H1 (cell line): ENCODE data around the gene TCEANC2. TPM values are rescaled to one million over a fixed set of nuclear protein-coding genes. Genes with fewer than 3 reads are reported as not detected.

ENCODE experiments used
- CTCF ChIA-PET: fragments of 300-600 bp; sonication (Branson Sonifier 250); formaldehyde crosslinking; loops from one replicate; lab custom pipeline; 2021; ENCODE audit not compliant: partially characterized antibody; lab: Charles Lee
- POLR2A ChIA-PET: fragments of 300-600 bp; sonication (Branson Sonifier 250); formaldehyde crosslinking; loops from one replicate; lab custom pipeline; 2021; ENCODE audit warnings: inconsistent platforms; ENCODE audit not compliant: partially characterized antibody; lab: Charles Lee
- DNase-seq, 2 experiments: peaks; one replicate each; pipeline versions ENCODE4 v3.0.0 to v3.0.0-alpha.2; 2010 to 2022; ENCODE audit warnings: low spot score in 2 of 2, low read depth in 1 of 2, mixed read lengths in 1 of 2
- FAIRE-seq: peaks from 2 replicates; lab custom pipeline; 2011; peaks lifted over from hg19 to GRCh38; lab: Jason Lieb, UNC
- H2AFZ ChIP-seq: 2 replicates; pipeline ENCODE4 v1.8.1; 2012; ENCODE audit warnings: low read length, inconsistent platforms
- H2AK5ac ChIP-seq: 2 replicates; pipeline ENCODE4 v1.6.1; 2013; ENCODE audit warnings: low read depth, low read length
- H2BK120ac ChIP-seq: replicated peaks from 2 replicates; pipeline ENCODE3; 2013; ENCODE audit warnings: low read depth, low read length, inconsistent platforms
- H2BK12ac ChIP-seq: 2 replicates; pipeline ENCODE4 v1.6.1; 2013; ENCODE audit warnings: low read depth, low read length
- H2BK15ac ChIP-seq: 2 replicates; pipeline ENCODE4 v1.6.1; 2013; ENCODE audit warnings: low read length
- H2BK20ac ChIP-seq: 2 replicates; pipeline ENCODE4 v1.6.1; 2013; ENCODE audit warnings: low read length
- H2BK5ac ChIP-seq: 2 replicates; pipeline ENCODE4 v1.6.1; 2013; ENCODE audit warnings: low read depth, low read length
- H3K14ac ChIP-seq: 2 replicates; pipeline ENCODE4 v1.6.1; 2013; ENCODE audit warnings: inconsistent platforms; ENCODE audit not compliant: insufficient read length
- H3K18ac ChIP-seq: 2 replicates; pipeline ENCODE4 v1.6.1; 2013; ENCODE audit warnings: low read length; ENCODE audit errors: extremely low read depth
- H3K23ac ChIP-seq: 2 replicates; pipeline ENCODE4 v1.6.1; 2013; ENCODE audit warnings: inconsistent platforms; ENCODE audit not compliant: insufficient read length
- H3K23me2 ChIP-seq: 2 replicates; pipeline ENCODE4 v1.6.1; 2013; ENCODE audit warnings: low read depth, low read length
- H3K27ac ChIP-seq: 2 replicates; pipeline ENCODE4 v1.6.1; 2011; ENCODE audit warnings: low read depth, low read length, inconsistent platforms
- H3K27me3 ChIP-seq, 4 experiments: replicated peaks in 1 of 4; 1 replicate in 1 of 4; 2 replicates in 3 of 4; pipeline versions ENCODE4 v1.6.1 to v1.8.1; 2011 to 2013; ENCODE audit warnings: low read length in 3 of 4, mild to moderate bottlenecking in 3 of 4, inconsistent platforms in 2 of 4, mixed read lengths in 2 of 4, moderate library complexity in 1 of 4; ENCODE audit not compliant: control insufficient read depth in 3 of 4, insufficient read depth in 3 of 4; ENCODE audit errors: extremely low read depth in 1 of 4
- H3K36me3 ChIP-seq, 4 experiments: 2 replicates each; pipeline versions ENCODE4 v1.6.1 to v1.8.1; 2011 to 2013; ENCODE audit warnings: mild to moderate bottlenecking in 4 of 4, low read length in 3 of 4, moderate library complexity in 2 of 4, control low read depth in 1 of 4, inconsistent platforms in 1 of 4; ENCODE audit not compliant: insufficient read depth in 4 of 4, control insufficient read depth in 2 of 4
- H3K4ac ChIP-seq: replicated peaks from 2 replicates; pipeline ENCODE3; 2013; ENCODE audit warnings: low read length, low read depth, mixed read lengths, inconsistent platforms; ENCODE audit not compliant: insufficient read length
- H3K4me1 ChIP-seq, 4 experiments: replicated peaks in 1 of 4; 1 replicate in 1 of 4; 2 replicates in 3 of 4; pipeline versions ENCODE4 v1.6.1 to v1.8.1; 2011 to 2013; ENCODE audit warnings: low read length in 3 of 4, inconsistent platforms in 2 of 4, mixed read lengths in 1 of 4; ENCODE audit not compliant: insufficient read depth in 4 of 4, control insufficient read depth in 3 of 4
- H3K4me2 ChIP-seq, 2 experiments: 2 replicates each; pipeline versions ENCODE4 v1.6.1 to v1.8.1; 2011 to 2013; ENCODE audit warnings: low read depth in 2 of 2, low read length in 2 of 2, control low read depth in 1 of 2, inconsistent platforms in 1 of 2, mild to moderate bottlenecking in 1 of 2; ENCODE audit not compliant: insufficient read depth in 1 of 2
- H3K4me3 ChIP-seq, 4 experiments: fragments of 200-600, 300-600 bp in 1 of 4; sonication (generic), shearing (Covaris generic), sonication (Bioruptor Twin) in 1 of 4; 2 replicates each; pipeline versions ENCODE4 v1.5.1 to v1.8.1; 2011 to 2016; ENCODE audit warnings: low read length in 4 of 4, low read depth in 3 of 4, control low read depth in 2 of 4, inconsistent platforms in 2 of 4, mild to moderate bottlenecking in 2 of 4, mixed read lengths in 1 of 4, moderate library complexity in 1 of 4; ENCODE audit not compliant: insufficient read depth in 2 of 4; ENCODE audit errors: extremely low read depth in 1 of 4
- H3K56ac ChIP-seq: replicated peaks from 2 replicates; pipeline ENCODE3; 2013; ENCODE audit warnings: low read depth, mild to moderate bottlenecking, mixed read lengths, low read length, inconsistent platforms; ENCODE audit not compliant: insufficient read length
- H3K79me1 ChIP-seq: 2 replicates; pipeline ENCODE4 v1.6.1; 2013; ENCODE audit warnings: low read depth, low read length, control low read depth
- H3K79me2 ChIP-seq, 2 experiments: 2 replicates each; pipeline versions ENCODE4 v1.6.1 to v1.8.1; 2012 to 2013; ENCODE audit warnings: low read length in 2 of 2, mild to moderate bottlenecking in 2 of 2, inconsistent platforms in 1 of 2; ENCODE audit not compliant: insufficient read depth in 2 of 2, control insufficient read depth in 1 of 2
- H3K9ac ChIP-seq, 4 experiments: replicated peaks in 1 of 4; 1 replicate in 1 of 4; 2 replicates in 3 of 4; pipeline versions ENCODE4 v1.6.1 to v1.8.1; 2011 to 2013; ENCODE audit warnings: low read depth in 3 of 4, low read length in 3 of 4, control low read depth in 2 of 4, mild to moderate bottlenecking in 2 of 4, moderate library complexity in 2 of 4, inconsistent platforms in 1 of 4; ENCODE audit errors: extremely low read depth in 1 of 4
- H3K9me3 ChIP-seq, 2 experiments: 2 replicates each; pipeline versions ENCODE4 v1.6.1 to v1.8.1; 2012 to 2013; ENCODE audit warnings: mild to moderate bottlenecking in 2 of 2, moderate library complexity in 2 of 2, control low read depth in 1 of 2, inconsistent platforms in 1 of 2, low read depth in 1 of 2, low read length in 1 of 2, mixed read lengths in 1 of 2; ENCODE audit not compliant: insufficient read depth in 2 of 2
- H4K20me1 ChIP-seq, 2 experiments: replicated peaks in 1 of 2; 2 replicates each; pipeline versions ENCODE3 to v1.8.1; 2011 to 2013; ENCODE audit warnings: inconsistent platforms in 2 of 2, low read length in 2 of 2, mild to moderate bottlenecking in 1 of 2; ENCODE audit not compliant: insufficient read depth in 2 of 2, control insufficient read depth in 1 of 2
- H4K5ac ChIP-seq: 2 replicates; pipeline ENCODE4 v1.6.1; 2013; ENCODE audit warnings: low read length, low read depth, mixed read lengths, inconsistent platforms; ENCODE audit not compliant: insufficient read length
- H4K8ac ChIP-seq: 2 replicates; pipeline ENCODE4 v1.8.0; 2013; ENCODE audit warnings: mild to moderate bottlenecking, moderate library complexity, low read length, inconsistent platforms; ENCODE audit not compliant: insufficient read depth; ENCODE audit errors: extremely low read depth
- H4K91ac ChIP-seq: replicated peaks from 2 replicates; pipeline ENCODE3; 2013; ENCODE audit warnings: low read length, mixed read lengths, inconsistent platforms; ENCODE audit not compliant: insufficient read length
- BACH1 ChIP-seq: IDR thresholded peaks from 2 replicates; pipeline ENCODE4 v1.6.1; 2012; ENCODE audit warnings: low read length, improper control_type of control experiment
- CREB1 ChIP-seq: IDR thresholded peaks from 2 replicates; pipeline ENCODE4 v1.6.1; 2012; ENCODE audit warnings: inconsistent platforms
- HDAC2 ChIP-seq, 2 experiments: fragments of 300-600 bp in 1 of 2; sonication (generic) in 1 of 2; IDR thresholded peaks; 2 replicates each; pipeline ENCODE4 v1.6.1; 2011 to 2012; ENCODE audit warnings: low read depth in 2 of 2, low read length in 2 of 2, mild to moderate bottlenecking in 2 of 2, moderate library complexity in 2 of 2, borderline replicate concordance in 1 of 2, inconsistent platforms in 1 of 2
- KDM4A ChIP-seq: IDR thresholded peaks from one replicate; pipeline ENCODE4 v1.7.1; 2012; ENCODE audit warnings: low read depth, mild to moderate bottlenecking, moderate library complexity, low read length, inconsistent platforms; ENCODE audit not compliant: severe bottlenecking
- RNF2 ChIP-seq: fragments of 200-900, 300-1000 bp; sonication (generic); IDR thresholded peaks from 2 replicates; pipeline ENCODE4 v1.7.1; 2016; ENCODE audit warnings: borderline replicate concordance, low read depth, mild to moderate bottlenecking, antibody characterized with exemption, low read length; ENCODE audit not compliant: poor library complexity, severe bottlenecking; ENCODE audit errors: missing control alignments
- SP2 ChIP-seq: IDR thresholded peaks from 2 replicates; pipeline ENCODE4 v1.6.1; 2012; ENCODE audit warnings: mild to moderate bottlenecking, low read length, inconsistent platforms
- SP4 ChIP-seq: IDR thresholded peaks from 2 replicates; pipeline ENCODE4 v1.6.1; 2012; ENCODE audit warnings: low read length, inconsistent platforms
- TAF1 ChIP-seq: IDR thresholded peaks from 2 replicates; pipeline ENCODE4 v1.6.1; 2011; ENCODE audit warnings: mild to moderate bottlenecking, low read depth, low read length
- TAF7 ChIP-seq: optimal IDR thresholded peaks from 2 replicates; pipeline ENCODE3; 2011; ENCODE audit warnings: low read depth, mild to moderate bottlenecking, inconsistent platforms, low read length, moderate library complexity, borderline replicate concordance
- TCF12 ChIP-seq: IDR thresholded peaks from 2 replicates; pipeline ENCODE4 v1.6.1; 2011; ENCODE audit warnings: low read depth, mild to moderate bottlenecking, low read length
- YY1 ChIP-seq: IDR thresholded peaks from 2 replicates; pipeline ENCODE4 v1.6.1; 2011; ENCODE audit warnings: low read depth, mild to moderate bottlenecking, low read length
- ZNF274 ChIP-seq: IDR thresholded peaks from 2 replicates; pipeline ENCODE4 v1.7.0; 2012; ENCODE audit warnings: low read length, borderline replicate concordance; ENCODE audit errors: extremely low read depth
- WGBS, 2 experiments: shearing (Covaris generic) in 1 of 2; methylation state at CpG; one replicate each; pipeline versions ENCODE4 v1.1.6 to v1.1.7; 2013 to 2015; ENCODE audit warnings: low lambda C conversion rate in 2 of 2, mixed read lengths in 2 of 2, inconsistent platforms in 1 of 2, low coverage in 1 of 2, missing lambda C conversion rate in 1 of 2; ENCODE audit not compliant: insufficient replicate concordance in 2 of 2, insufficient coverage in 1 of 2, insufficient read length in 1 of 2; ENCODE audit errors: extremely low coverage in 1 of 2, missing lambda C conversion rate in 1 of 2; 5-methylcytosine and 5-hydroxymethylcytosine counted together
- polyA plus RNA-seq, 7 experiments: library from polyadenylated mRNA; depleted of rRNA in 3 of 7; stranded (reverse) in 5 of 7; unstranded in 2 of 7; fragments of >200 nt in 5 of 7; fragments of 200-250 nt in 2 of 7; gene quantifications; 1 replicate in 5 of 7; 2 replicates in 1 of 7; 4 replicates in 1 of 7; pipeline versions ENCODE4 v1.2.1 to v1.2.3, GENCODE V29; 2011 to 2013; ENCODE audit warnings: missing spikeins in 2 of 7, mixed read lengths in 2 of 7
- total RNA-seq: library from RNA; stranded (reverse); fragmentation: NEBNext Ultra II Directional; extraction: Animal tissue kit (Norgen Biotek cat#: 25700); gene quantifications from 2 replicates; pipeline ENCODE4 v1.2.1, GENCODE V29; 2021
- TF ChIP-seq, protein P1 (sequence below): IDR thresholded peaks from 2 replicates; pipeline ENCODE4 v1.6.1; 2012; ENCODE audit warnings: low read length, inconsistent platforms

TCEANC2 gene
- total and polyA plus RNA-seq, 2 of the 8 experiments (the other 6 are each of a cell fraction or from before 2014, with no cell fraction given) = 4.2 to 8.2 TPM

DNA sequence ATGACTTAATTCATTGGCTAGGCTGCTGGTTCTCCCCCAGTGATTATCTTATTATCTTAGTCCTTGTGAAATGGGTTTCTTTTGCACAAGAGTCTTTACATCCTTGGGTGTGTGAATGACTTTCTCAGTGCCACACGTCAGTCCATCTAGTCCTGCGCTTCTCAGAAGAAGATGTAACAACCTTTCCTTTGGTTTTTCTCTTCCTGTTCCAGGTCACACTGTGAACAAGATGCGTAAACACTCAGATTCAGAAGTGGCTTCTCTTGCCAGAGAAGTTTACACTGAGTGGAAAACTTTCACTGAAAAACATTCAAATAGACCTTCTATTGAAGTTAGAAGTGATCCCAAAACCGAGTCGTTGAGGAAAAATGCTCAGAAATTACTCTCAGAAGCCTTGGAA is 35.0 kb downstream of the TCEANC2 start:
- no peak overlapping the region for H3K18ac ChIP-seq
- no peak overlapping the region for H3K27ac ChIP-seq
- H3K79me2 ChIP-seq = no peaks in the 10 kb centered on the region
- H4K8ac ChIP-seq = no peak overlapping the region
- no peak overlapping the region for H4K5ac ChIP-seq
- no peak overlapping the region for H2BK5ac ChIP-seq
- H3K23ac ChIP-seq = no peak overlapping the region
- H2AK5ac ChIP-seq = no peak overlapping the region
- no peaks in the 10 kb centered on the region for H3K4me1 ChIP-seq
- no peak overlapping the region for H3K4me2 ChIP-seq
- no peaks in the 10 kb centered on the region for H3K27me3 ChIP-seq
- H3K4ac ChIP-seq = no peak overlapping the region
- H2AFZ ChIP-seq = no peak overlapping the region
- H3K4me3 ChIP-seq = no peak overlapping the region
- no peak for DNase-seq
- no peak overlapping the region for H3K56ac ChIP-seq
- H3K14ac ChIP-seq = no peak overlapping the region
- no peaks in the 10 kb centered on the region for H3K79me1 ChIP-seq
- no peaks in the 10 kb centered on the region for H4K20me1 ChIP-seq
- FAIRE-seq = no peak
- no peak overlapping the region for H2BK15ac ChIP-seq
- H3K36me3 ChIP-seq = no peaks in the 10 kb centered on the region
- POLR2A ChIA-PET = no interaction called here
- no peak overlapping the region for H2BK120ac ChIP-seq
- H4K91ac ChIP-seq = no peak overlapping the region
- H3K9me3 ChIP-seq = no peaks in the 10 kb centered on the region
- WGBS, 2 experiments = 89% methylated on average over 5 of the region's 5 CpGs; no CpG with 5 or more reads in 1 of the 2 experiments
- H2BK20ac ChIP-seq = no peak overlapping the region
- CTCF ChIA-PET = interaction anchor here (0.6 to 1.2 kb wide), 3 partner anchors 10 to 128 kb away, joined by 3 read pairs; no protein-coding TSS in a partner anchor
- no peaks in the 10 kb centered on the region for H3K23me2 ChIP-seq
- H3K9ac ChIP-seq = no peak overlapping the region
- no peak overlapping the region for H2BK12ac ChIP-seq
- TF ChIP-seq CREB1 (no peak), ZNF274 (no peak), TAF1 (no peak), BACH1 (no peak), TAF7 (no peak), KDM4A (no peak), HDAC2 (IDR thresholded peaks at IDR 0.05; ENCODE audit: borderline replicate concordance in 1 of 2, low read depth in 2 of 2, low read length in 2 of 2) (no peak), YY1 (no peak), SP4 (no peak), SP2 (no peak), TCF12 (no peak), RNF2 (no peak)
- TF ChIP-seq, protein P1, sequence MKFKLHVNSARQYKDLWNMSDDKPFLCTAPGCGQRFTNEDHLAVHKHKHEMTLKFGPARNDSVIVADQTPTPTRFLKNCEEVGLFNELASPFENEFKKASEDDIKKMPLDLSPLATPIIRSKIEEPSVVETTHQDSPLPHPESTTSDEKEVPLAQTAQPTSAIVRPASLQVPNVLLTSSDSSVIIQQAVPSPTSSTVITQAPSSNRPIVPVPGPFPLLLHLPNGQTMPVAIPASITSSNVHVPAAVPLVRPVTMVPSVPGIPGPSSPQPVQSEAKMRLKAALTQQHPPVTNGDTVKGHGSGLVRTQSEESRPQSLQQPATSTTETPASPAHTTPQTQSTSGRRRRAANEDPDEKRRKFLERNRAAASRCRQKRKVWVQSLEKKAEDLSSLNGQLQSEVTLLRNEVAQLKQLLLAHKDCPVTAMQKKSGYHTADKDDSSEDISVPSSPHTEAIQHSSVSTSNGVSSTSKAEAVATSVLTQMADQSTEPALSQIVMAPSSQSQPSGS = no peak
